Ishikawa (cell line): ENCODE measurements around the gene C10orf95.

Experiments
- CREB1 ChIP-seq: IDR thresholded peaks from 2 replicates; pipeline ENCODE4 v1.6.1; 2012; ENCODE audit warnings: low read depth
- EGR1 ChIP-seq: IDR thresholded peaks from 2 replicates; pipeline ENCODE4 v1.6.1; 2012
- EP300 ChIP-seq: IDR thresholded peaks from 2 replicates; pipeline ENCODE4 v1.6.1; 2012; ENCODE audit warnings: borderline replicate concordance
- FOXM1 ChIP-seq: IDR thresholded peaks from 2 replicates; pipeline ENCODE4 v1.6.1; 2012; ENCODE audit warnings: low read depth, borderline replicate concordance
- MAX ChIP-seq: IDR thresholded peaks from 2 replicates; pipeline ENCODE4 v1.6.1; 2012
- NFIC ChIP-seq: IDR thresholded peaks from 2 replicates; pipeline ENCODE4 v1.6.1; 2012
- RAD21 ChIP-seq: IDR thresholded peaks from 2 replicates; pipeline ENCODE4 v1.6.1; 2012; ENCODE audit warnings: low read depth
- REST ChIP-seq: IDR thresholded peaks from 2 replicates; pipeline ENCODE4 v1.6.1; 2012; ENCODE audit warnings: low read depth, mild to moderate bottlenecking
- TAF1 ChIP-seq: IDR thresholded peaks from 2 replicates; pipeline ENCODE4 v1.6.1; 2012; ENCODE audit warnings: low read depth, mild to moderate bottlenecking
- TCF12 ChIP-seq: IDR thresholded peaks from 2 replicates; pipeline ENCODE4 v1.6.1; 2012; ENCODE audit warnings: low read depth
- TEAD4 ChIP-seq: IDR thresholded peaks from 2 replicates; pipeline ENCODE4 v1.6.1; 2012
- USF1 ChIP-seq: IDR thresholded peaks from 2 replicates; pipeline ENCODE4 v1.6.1; 2012
- YY1 ChIP-seq: IDR thresholded peaks from 2 replicates; pipeline ENCODE4 v1.6.1; 2012; ENCODE audit warnings: low read depth
- ZBTB7A ChIP-seq: IDR thresholded peaks from 2 replicates; pipeline ENCODE4 v1.6.1; 2012; ENCODE audit warnings: low read depth

C10orf95 gene

GRCh38 chr10:102410429-102411073 lies 40.8 kb downstream of the C10orf95 start:
- no peak for TF ChIP-seq EGR1
- TF ChIP-seq USF1, result no peak
- no peak for TF ChIP-seq RAD21
- TF ChIP-seq NFIC, result no peak

- TF ChIP-seq TEAD4, result no peak
- TF ChIP-seq ZBTB7A, result no peak
- TF ChIP-seq CREB1, result no peak
- TF ChIP-seq REST, result no peak
- no peak for TF ChIP-seq TCF12
- no peak for TF ChIP-seq EP300
- no peak for TF ChIP-seq YY1
- TF ChIP-seq FOXM1, result no peak
- no peak for TF ChIP-seq USF1
- TF ChIP-seq EGR1, result no peak
Observed at GRCh38 chr10:102409604-102410428, 41.5 kb downstream of the C10orf95 start.

- peak; percentile 48; the same call in 1 of the 2 replicates for TF ChIP-seq ZBTB7A
- peak; percentile 95 for TF ChIP-seq EGR1
- TF ChIP-seq YY1, result peak; percentile 44; the same call in 1 of the 2 replicates
- no peak for TF ChIP-seq TAF1
Observed at GRCh38 chr10:102408728-102409603, 42.4 kb downstream of the C10orf95 start.

GRCh38 chr10:102408131-102408727 lies 43.1 kb downstream of the C10orf95 start:
- TF ChIP-seq TEAD4 (no peak), ZBTB7A (no peak), REST (no peak)

GRCh38 chr10:102407425-102408130 lies 43.8 kb downstream of the C10orf95 start:
- TF ChIP-seq MAX (no peak), TEAD4 (no peak), FOXM1 (no peak), USF1 (no peak)
